Spleen (tissue), 11 donors: Measurements from ENCODE around the gene ZNF487. TPM values are rescaled to one million over a fixed set of nuclear protein-coding genes. Genes with fewer than 3 reads are reported as not detected.

Source experiments
- DNase-seq: peaks from one replicate; pipeline ENCODE4 v3.0.0-alpha.2; 2020
- H3K27ac ChIP-seq, 8 donors: fragments of 200-600 bp; sonication (generic) in 7 of 8; 1 replicate in 4 of 8; 2 replicates in 4 of 8; pipeline versions ENCODE4 v1.5.0 to v1.8.0; 2016 to 2021; ENCODE audit warnings: inconsistent platforms in 4 of 8, mild to moderate bottlenecking in 4 of 8, moderate library complexity in 1 of 8
- H3K27me3 ChIP-seq, 7 donors: fragments of 200-600 bp; sonication (generic) in 6 of 7; replicated peaks in 1 of 7; 1 replicate in 4 of 7; 2 replicates in 3 of 7; pipeline versions ENCODE4 v1.5.0 to v1.8.0; 2016 to 2021; ENCODE audit warnings: inconsistent platforms in 3 of 7, mild to moderate bottlenecking in 1 of 7
- H3K36me3 ChIP-seq, 6 donors: fragments of 200-600 bp; sonication (generic) in 5 of 6; 1 replicate in 4 of 6; 2 replicates in 2 of 6; pipeline versions ENCODE4 v1.5.0 to v1.8.0; 2016 to 2021; ENCODE audit warnings: inconsistent platforms in 2 of 6
- H3K4me1 ChIP-seq, 6 donors: fragments of 200-600 bp; sonication (generic) in 5 of 6; 1 replicate in 3 of 6; 2 replicates in 3 of 6; pipeline versions ENCODE4 v1.5.0 to v1.8.0; 2016 to 2021; ENCODE audit warnings: inconsistent platforms in 3 of 6
- H3K4me3 ChIP-seq, 8 donors: fragments of 200-600 bp; sonication (generic) in 7 of 8; 1 replicate in 4 of 8; 2 replicates in 4 of 8; pipeline versions ENCODE4 v1.5.0 to v1.8.0; 2016 to 2021; ENCODE audit warnings: inconsistent platforms in 4 of 8, mild to moderate bottlenecking in 4 of 8, moderate library complexity in 2 of 8
- H3K9me3 ChIP-seq, 8 donors: fragments of 200-600 bp; sonication (generic) in 7 of 8; 1 replicate in 4 of 8; 2 replicates in 4 of 8; pipeline versions ENCODE4 v1.5.0 to v1.8.0; 2016 to 2021; ENCODE audit warnings: inconsistent platforms in 4 of 8
- CTCF ChIP-seq, 11 experiments: fragments of 200-600 bp in 7 of 11; fragments of 450-650 bp in 4 of 11; sonication (generic) in 4 of 11; IDR thresholded peaks in 8 of 11; conservative IDR thresholded peaks in 3 of 11; 1 replicate in 7 of 11; 2 replicates in 4 of 11; pipeline versions ENCODE4 v1.4.0 to v1.8.0; 2016 to 2021; ENCODE audit warnings: antibody characterized with exemption in 11 of 11, inconsistent platforms in 4 of 11, mild to moderate bottlenecking in 1 of 11
- POLR2A ChIP-seq, 3 donors: fragments of 450-650 bp; IDR thresholded peaks; one replicate each; pipeline ENCODE4 v1.5.1; 2017; ENCODE audit warnings: antibody characterized with exemption in 3 of 3, mild to moderate bottlenecking in 1 of 3
- POLR2AphosphoS5 ChIP-seq, 3 donors: sonication (generic); formaldehyde crosslinking; IDR thresholded peaks; one replicate each; pipeline ENCODE4 v1.5.1; 2017; ENCODE audit warnings: antibody characterized with exemption in 3 of 3
- WGBS, 5 donors: extraction: QIAGEN DNeasy Blood & Tissue Kit in 3 of 5; methylation state at CpG; one replicate each; pipeline versions ENCODE4 v1.1.5 to v1.1.7; 2013 to 2018; 5-methylcytosine and 5-hydroxymethylcytosine counted together
- intact Hi-C: fragments of 100-400 bp; cut with DNase I; formaldehyde crosslinking; loops from one replicate; pipeline ENCODE4 v1.15.0; 2023; ENCODE audit warnings: low total_unique reads
- polyA plus RNA-seq, 3 donors: library from polyadenylated mRNA; stranded (reverse); fragments of 200-250 nt; gene quantifications; one replicate each; pipeline ENCODE4 v1.2.1, GENCODE V29; 2013
- total RNA-seq, 7 donors: library from RNA; depleted of rRNA in 3 of 7; stranded (reverse); fragments of >200 nt in 3 of 7; fragmentation: NEBNext Ultra II Directional in 4 of 7; extraction: Animal tissue kit (Norgen Biotek cat#: 25700) in 4 of 7; gene quantifications; one replicate each; pipeline versions ENCODE4 v1.1.0 to v1.2.1, GENCODE V29; 2016 to 2021
- donor health status: healthy with polysubstance abuse.
- donor health status: DM: no; HTN: no; CAD: no; lungs with moderate emphysema.
- donor health status: DM: no; HTN: no; CAD: no.
- donor health status: Bipolar disorder and iron deficiency.
- donor health status: healthy.
- donor health status: DM: no; HTN: no; CAD: no.
- donor health status: DM: yes; HTN: yes; CAD: no.

Gene ZNF487
- total and polyA plus RNA-seq, 10 donors: 4.9 to 12.1 (median 7.4) TPM

- Histone ChIP-seq H3K36me3 (peaks cover 0 to 35% (median 5%) of the 10 kb centered on the region in 6 donors), H3K4me3 (peak overlapping the region in 2 of 8 donors; percentile 8 to 98), H3K27me3 (no peaks in the 10 kb centered on the region), H3K27ac (peak overlapping the region in 7 of 8 donors; percentile 26 to 100 (median 99)), H3K9me3 (no peaks in the 10 kb centered on the region), H3K4me1 (peaks cover 63 to 96% (median 94%) of the 10 kb centered on the region in 6 donors)
- no peak for DNase-seq
- intact Hi-C loops: no loop called here
- TF ChIP-seq POLR2A (IDR thresholded peaks at IDR 0.05): no peak
- WGBS, 5 donors: 63 to 81% (median 76%) methylated on average over 2 of the region's 2 CpGs
These were observed 35.3 kb upstream of the ZNF487 start for GRCh38 chr10:43401627-43402026.

GRCh38 chr10:43402176-43402575, 34.7 kb upstream of the ZNF487 start:
- Histone ChIP-seq H3K4me3 (peak overlapping the region in 1 of 8 donors; percentile 98), H3K27ac (peak overlapping the region in 7 of 8 donors; percentile 26 to 100 (median 99)), H3K4me1 (peaks cover 63 to 97% (median 94%) of the 10 kb centered on the region in 6 donors), H3K36me3 (peaks cover 0 to 35% (median 5%) of the 10 kb centered on the region in 6 donors), H3K27me3 (no peaks in the 10 kb centered on the region), H3K9me3 (no peaks in the 10 kb centered on the region)
- TF ChIP-seq CTCF (IDR thresholded peaks at IDR 0.05 in 8 of 11, conservative IDR thresholded peaks at IDR 0.05 in 3 of 11): no peak
- no peak for TF ChIP-seq POLR2AphosphoS5 (IDR thresholded peaks at IDR 0.05)
- no peak for TF ChIP-seq POLR2A (IDR thresholded peaks at IDR 0.05)
- no peak for DNase-seq
- WGBS, 5 donors: 41 to 58% (median 55%) methylated on average over 4 of the region's 4 CpGs
- intact Hi-C loops: no loop called here

DNA sequence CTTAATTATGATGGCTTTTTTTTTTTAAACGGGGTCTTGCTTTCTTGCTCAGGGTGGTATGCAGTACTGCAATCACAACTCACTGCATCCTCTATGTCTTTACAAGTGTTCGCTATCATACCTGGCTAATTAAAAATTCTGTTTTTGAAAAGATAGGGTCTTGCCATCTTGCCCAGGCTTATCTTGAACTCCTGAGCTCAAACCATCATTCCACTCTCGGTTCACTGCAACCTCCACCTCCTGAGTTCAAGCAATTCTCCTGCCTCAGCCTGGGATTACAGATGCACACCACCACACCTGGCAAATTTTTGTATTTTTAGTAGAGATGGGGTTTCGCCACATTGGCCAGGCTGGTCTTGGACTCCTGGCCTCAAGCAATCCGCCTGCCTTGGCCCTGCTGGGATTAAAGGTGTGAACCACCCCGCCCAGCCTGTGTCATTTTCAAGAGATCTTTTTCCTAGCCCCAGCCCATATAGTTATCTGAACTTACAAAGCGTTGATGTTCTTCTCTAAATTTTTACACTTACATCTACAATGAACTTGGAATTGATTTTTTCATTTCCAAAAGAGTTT, 33.9 kb upstream of the ZNF487 start:
- intact Hi-C loops: no loop called here
- no peak for DNase-seq
- peaks cover 59 to 90% (median 88%) of the 10 kb centered on the region in 6 donors for H3K4me1 ChIP-seq
- no peaks in the 10 kb centered on the region for H3K27me3 ChIP-seq
- H3K4me3 ChIP-seq: peak overlapping the region in 1 of 8 donors; percentile 98
- 68 to 79% (median 75%) methylated on average over 7 of the region's 7 CpGs for WGBS, 5 donors
- H3K27ac ChIP-seq: peak overlapping the region in 5 of 8 donors; percentile 99 to 100 (median 99)
- TF ChIP-seq CTCF (IDR thresholded peaks at IDR 0.05 in 8 of 11, conservative IDR thresholded peaks at IDR 0.05 in 3 of 11) (no peak), POLR2A (IDR thresholded peaks at IDR 0.05) (no peak), POLR2AphosphoS5 (IDR thresholded peaks at IDR 0.05) (no peak)
- no peaks in the 10 kb centered on the region for H3K9me3 ChIP-seq
- H3K36me3 ChIP-seq: peaks cover 0 to 35% (median 5%) of the 10 kb centered on the region in 6 donors

DNA sequence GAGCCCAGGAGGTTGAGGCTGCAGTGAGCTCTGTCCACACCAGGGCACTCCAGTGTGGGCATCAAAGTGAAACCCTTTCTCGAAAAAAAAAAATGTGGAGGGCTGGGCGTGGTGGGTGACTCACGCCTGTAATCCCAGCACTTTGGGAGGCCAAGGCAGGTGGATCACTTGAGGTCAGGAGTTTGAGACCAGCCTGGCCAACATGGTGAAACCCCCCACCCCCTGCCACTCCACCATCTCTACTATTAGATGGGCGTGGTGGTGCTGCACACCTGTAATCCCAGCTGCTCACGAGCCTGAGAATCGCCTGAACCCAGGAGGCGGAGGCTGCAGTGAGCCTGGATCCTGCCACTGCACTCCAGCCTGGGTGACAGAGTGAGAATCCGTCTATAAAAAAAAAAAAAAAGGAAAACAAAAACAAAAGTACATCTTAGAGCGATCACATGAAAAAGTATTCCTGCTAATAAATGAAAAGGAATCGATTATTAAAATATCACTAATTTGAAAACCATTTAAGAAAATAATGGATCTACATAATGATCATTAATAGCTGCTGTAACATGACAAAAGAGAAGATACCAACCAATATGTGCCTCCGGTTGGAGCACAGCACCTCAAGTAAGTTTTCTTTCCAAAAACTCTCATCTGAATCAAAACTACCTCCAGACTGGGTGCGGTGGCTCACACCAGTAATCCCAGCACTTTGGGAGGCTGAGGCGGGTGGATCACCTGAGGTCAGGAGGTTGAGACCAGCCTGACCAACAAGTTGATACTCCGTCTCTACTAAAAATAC, 32.8 kb upstream of the ZNF487 start:
- WGBS, 5 donors: 50 to 65% (median 61%) methylated on average over 14 of the region's 14 CpGs
- Histone ChIP-seq H3K4me3 (peak overlapping the region in 7 of 8 donors; percentile 1 to 98 (median 75)), H3K27ac (peak overlapping the region; percentile 5 to 100 (median 99)), H3K9me3 (no peaks in the 10 kb centered on the region), H3K27me3 (no peaks in the 10 kb centered on the region), H3K36me3 (peaks cover 0 to 33% (median 2%) of the 10 kb centered on the region in 6 donors), H3K4me1 (peaks cover 48 to 84% (median 79%) of the 10 kb centered on the region in 6 donors)
- DNase-seq: no peak
- intact Hi-C loops: no loop called here
- TF ChIP-seq POLR2A (IDR thresholded peaks at IDR 0.05) (no peak), CTCF (IDR thresholded peaks at IDR 0.05 in 8 of 11, conservative IDR thresholded peaks at IDR 0.05 in 3 of 11) (no peak), POLR2AphosphoS5 (IDR thresholded peaks at IDR 0.05) (no peak)
